ENCODE data around the gene AFG1L.

DNA sequence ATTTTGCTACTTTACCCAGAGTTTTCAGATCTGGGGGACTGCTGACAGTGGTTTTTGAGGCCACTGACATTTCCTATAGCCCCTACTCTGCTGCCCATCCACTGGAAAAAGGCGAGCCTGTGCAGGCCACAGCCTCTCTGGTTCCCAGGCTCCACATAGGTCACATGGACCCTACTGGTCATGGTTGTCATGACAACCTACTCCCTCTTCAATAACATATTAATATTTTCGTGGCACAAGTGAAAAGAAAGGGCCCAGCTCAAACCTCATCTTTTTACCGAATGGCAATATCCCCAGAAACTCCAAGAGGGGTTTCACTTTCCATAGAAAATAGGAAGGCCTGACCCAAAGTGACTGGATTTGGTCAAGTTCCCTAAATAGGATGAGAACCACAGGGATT is 254.9 kb downstream of the AFG1L start:
- TF ChIP-seq FOXP2 (optimal IDR thresholded peaks at IDR 0.05; ENCODE audit: control extremely low read depth, extremely low read length, insufficient read depth) (no peak), EZH2 (IDR thresholded peaks at IDR 0.05) (no peak), POLR2AphosphoS5 (IDR thresholded peaks at IDR 0.05; ENCODE audit: borderline replicate concordance, low read depth, low read length) (no peak)
